Astrocyte (in vitro differentiated cells and primary cell): Measurements from ENCODE around the gene USP19. TPM values are rescaled to one million over a fixed set of nuclear protein-coding genes. Genes with fewer than 3 reads are reported as not detected.
A peak's percentile ranks its signal among the peaks of the same experiment; 100 is the strongest.

Source experiments
- DNase-seq: peaks from one replicate; pipeline ENCODE4 v3.0.0-alpha.2; 2010; ENCODE audit warnings: low read depth
- FAIRE-seq: peaks from 2 replicates; lab custom pipeline; 2011; peaks lifted over from hg19 to GRCh38; lab: Jason Lieb, UNC
- H2AFZ ChIP-seq: 2 replicates; pipeline ENCODE4 v1.6.0; 2012; ENCODE audit warnings: low read depth, low read length, inconsistent platforms
- H3K27ac ChIP-seq: 2 replicates; pipeline ENCODE4 v1.5.1; 2011; ENCODE audit warnings: low read depth, low read length, inconsistent platforms
- H3K27me3 ChIP-seq: 2 replicates; pipeline ENCODE4 v1.6.0; 2011; ENCODE audit warnings: low read length, inconsistent platforms; ENCODE audit not compliant: insufficient read depth
- H3K36me3 ChIP-seq: 2 replicates; pipeline ENCODE4 v1.5.1; 2011; ENCODE audit warnings: low read length, inconsistent platforms; ENCODE audit not compliant: insufficient read depth
- H3K4me1 ChIP-seq: 2 replicates; pipeline ENCODE4 v1.5.1; 2011; ENCODE audit warnings: low read length, inconsistent platforms; ENCODE audit not compliant: insufficient read depth
- H3K4me2 ChIP-seq: 2 replicates; pipeline ENCODE4 v1.6.0; 2012; ENCODE audit warnings: low read length, inconsistent platforms
- H3K4me3 ChIP-seq: 2 replicates; pipeline ENCODE4 v1.5.1; 2011; ENCODE audit warnings: low read depth, mild to moderate bottlenecking, low read length, inconsistent platforms; ENCODE audit not compliant: insufficient read depth
- H3K79me2 ChIP-seq: 2 replicates; pipeline ENCODE4 v1.6.0; 2012; ENCODE audit warnings: mild to moderate bottlenecking, low read length, inconsistent platforms; ENCODE audit not compliant: insufficient read depth
- H3K9ac ChIP-seq: 2 replicates; pipeline ENCODE4 v1.6.0; 2012; ENCODE audit warnings: mild to moderate bottlenecking, low read length, inconsistent platforms
- H3K9me3 ChIP-seq: 2 replicates; pipeline ENCODE4 v1.5.1; 2012; ENCODE audit warnings: low read depth, mild to moderate bottlenecking, low read length, inconsistent platforms; ENCODE audit not compliant: insufficient read depth
- H4K20me1 ChIP-seq: 2 replicates; pipeline ENCODE4 v1.6.0; 2012; ENCODE audit warnings: low read length, inconsistent platforms; ENCODE audit not compliant: insufficient read depth
- H3K27ac Mint-ChIP-seq: one replicate; pipeline ENCODE4 v1.8.0; 2021; ENCODE audit warnings: mild to moderate bottlenecking, mixed read lengths; ENCODE audit not compliant: unreplicated experiment
- H3K27me3 Mint-ChIP-seq: one replicate; pipeline ENCODE4 v1.8.0; 2021; ENCODE audit warnings: low read depth, mixed read lengths; ENCODE audit not compliant: unreplicated experiment
- H3K36me3 Mint-ChIP-seq: one replicate; pipeline ENCODE4 v1.8.0; 2021; ENCODE audit warnings: low read depth, mixed read lengths; ENCODE audit not compliant: unreplicated experiment
- H3K4me1 Mint-ChIP-seq: one replicate; pipeline ENCODE4 v1.8.0; 2021; ENCODE audit warnings: low read depth, mixed read lengths; ENCODE audit not compliant: unreplicated experiment
- H3K4me3 Mint-ChIP-seq: one replicate; pipeline ENCODE4 v1.8.0; 2021; ENCODE audit warnings: mild to moderate bottlenecking, moderate library complexity, mixed read lengths; ENCODE audit not compliant: unreplicated experiment
- H3K9me3 Mint-ChIP-seq: one replicate; pipeline ENCODE4 v1.8.0; 2021; ENCODE audit warnings: mild to moderate bottlenecking, mixed read lengths; ENCODE audit not compliant: unreplicated experiment
- EZH2 ChIP-seq: IDR thresholded peaks from 2 replicates; pipeline ENCODE4 v1.6.1; 2012; ENCODE audit warnings: mild to moderate bottlenecking, low read length, inconsistent platforms; ENCODE audit not compliant: insufficient read depth
- total RNA-seq: library from RNA; stranded (reverse); gene quantifications from 2 replicates; pipeline ENCODE4 v1.2.1, GENCODE V29; 2021
- TF ChIP-seq, protein P1 (sequence below): IDR thresholded peaks from 2 replicates; pipeline ENCODE4 v1.5.1; 2011; ENCODE audit warnings: low read depth, mild to moderate bottlenecking, inconsistent platforms, low read length, moderate library complexity; ENCODE audit not compliant: insufficient read depth

Gene USP19
- total RNA-seq, 1 donor from 2014 or later, result 28.7 TPM

- H3K4me3 Mint-ChIP-seq, result no peak overlapping the region
- no peak overlapping the region for H3K27ac Mint-ChIP-seq
- peaks cover 25% of the 10 kb centered on the region for H3K36me3 Mint-ChIP-seq
- no peak overlapping the region for H3K4me3 ChIP-seq
- H3K27ac ChIP-seq, result no peak overlapping the region
- no peaks in the 10 kb centered on the region for H3K9me3 ChIP-seq
- FAIRE-seq, result no peak
- peaks cover 39% of the 10 kb centered on the region for H3K36me3 ChIP-seq
- TF ChIP-seq EZH2, result no peak
- TF ChIP-seq, protein P1, sequence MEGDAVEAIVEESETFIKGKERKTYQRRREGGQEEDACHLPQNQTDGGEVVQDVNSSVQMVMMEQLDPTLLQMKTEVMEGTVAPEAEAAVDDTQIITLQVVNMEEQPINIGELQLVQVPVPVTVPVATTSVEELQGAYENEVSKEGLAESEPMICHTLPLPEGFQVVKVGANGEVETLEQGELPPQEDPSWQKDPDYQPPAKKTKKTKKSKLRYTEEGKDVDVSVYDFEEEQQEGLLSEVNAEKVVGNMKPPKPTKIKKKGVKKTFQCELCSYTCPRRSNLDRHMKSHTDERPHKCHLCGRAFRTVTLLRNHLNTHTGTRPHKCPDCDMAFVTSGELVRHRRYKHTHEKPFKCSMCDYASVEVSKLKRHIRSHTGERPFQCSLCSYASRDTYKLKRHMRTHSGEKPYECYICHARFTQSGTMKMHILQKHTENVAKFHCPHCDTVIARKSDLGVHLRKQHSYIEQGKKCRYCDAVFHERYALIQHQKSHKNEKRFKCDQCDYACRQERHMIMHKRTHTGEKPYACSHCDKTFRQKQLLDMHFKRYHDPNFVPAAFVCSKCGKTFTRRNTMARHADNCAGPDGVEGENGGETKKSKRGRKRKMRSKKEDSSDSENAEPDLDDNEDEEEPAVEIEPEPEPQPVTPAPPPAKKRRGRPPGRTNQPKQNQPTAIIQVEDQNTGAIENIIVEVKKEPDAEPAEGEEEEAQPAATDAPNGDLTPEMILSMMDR, result no peak
- H3K27me3 Mint-ChIP-seq, result no peaks in the 10 kb centered on the region
- no peak for DNase-seq
- H3K4me1 Mint-ChIP-seq, result peaks cover 13% of the 10 kb centered on the region
- peaks cover 13% of the 10 kb centered on the region for H3K4me1 ChIP-seq
- H3K4me2 ChIP-seq, result no peak overlapping the region
- H2AFZ ChIP-seq, result no peak overlapping the region
- peaks cover 6% of the 10 kb centered on the region for H4K20me1 ChIP-seq
- H3K9me3 Mint-ChIP-seq, result no peaks in the 10 kb centered on the region
- H3K27me3 ChIP-seq, result no peaks in the 10 kb centered on the region
- no peak overlapping the region for H3K9ac ChIP-seq
- peaks cover 34% of the 10 kb centered on the region for H3K79me2 ChIP-seq
Observed at GRCh38 chr3:49100046-49100615, 20.5 kb downstream of the USP19 start.

DNA sequence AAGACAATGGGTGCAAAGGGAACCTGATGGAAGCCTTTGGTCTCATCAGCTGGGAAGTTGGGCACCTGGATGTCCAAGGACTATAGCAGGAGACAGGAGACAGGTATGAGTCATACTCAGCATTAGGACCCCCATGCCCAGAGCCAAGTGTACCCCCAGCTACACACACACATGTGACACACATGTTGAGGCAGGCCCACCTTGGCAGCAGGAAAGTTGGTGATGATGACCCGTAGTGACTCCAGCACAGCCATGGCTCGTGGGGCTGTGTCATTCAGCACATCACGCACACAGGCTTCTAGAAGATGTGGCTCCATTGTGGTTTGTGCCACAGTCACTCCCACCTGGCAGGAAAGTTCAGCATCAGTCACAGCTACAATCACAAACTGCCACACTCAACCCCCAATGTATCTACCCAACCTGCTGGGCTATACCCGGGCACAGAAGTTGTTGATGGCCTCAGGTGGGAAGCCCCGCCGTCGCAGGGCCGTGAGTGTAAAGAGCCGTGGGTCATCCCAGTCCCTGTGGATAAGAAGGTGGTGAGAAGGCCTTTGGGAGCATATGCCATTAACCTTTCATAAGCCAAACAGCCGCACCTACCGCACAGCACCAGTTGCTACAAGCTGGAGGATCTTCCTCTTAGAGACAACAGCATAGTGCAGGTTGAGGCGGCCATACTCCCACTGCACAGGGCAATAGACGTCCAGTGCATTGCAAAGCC, 21.6 kb downstream of the USP19 start:
- FAIRE-seq (no peak), DNase-seq (no peak)
- H3K4me1 ChIP-seq, result peaks cover 18% of the 10 kb centered on the region
- H3K36me3 ChIP-seq, result peaks cover 39% of the 10 kb centered on the region
- peaks cover 15% of the 10 kb centered on the region for H3K4me1 Mint-ChIP-seq
- H2AFZ ChIP-seq, result no peak overlapping the region
- H3K9me3 Mint-ChIP-seq, result no peaks in the 10 kb centered on the region
- H3K9ac ChIP-seq, result no peak overlapping the region
- H3K4me3 ChIP-seq, result no peak overlapping the region
- H3K4me2 ChIP-seq, result no peak overlapping the region
- H3K27ac Mint-ChIP-seq, result no peak overlapping the region
- no peaks in the 10 kb centered on the region for H3K27me3 ChIP-seq
- peaks cover 6% of the 10 kb centered on the region for H4K20me1 ChIP-seq
- peaks cover 25% of the 10 kb centered on the region for H3K36me3 Mint-ChIP-seq
- H3K79me2 ChIP-seq, result peaks cover 29% of the 10 kb centered on the region
- H3K9me3 ChIP-seq, result no peaks in the 10 kb centered on the region
- H3K4me3 Mint-ChIP-seq, result no peak overlapping the region
- TF ChIP-seq EZH2, result no peak
- TF ChIP-seq, protein P1, result no peak
- H3K27ac ChIP-seq, result no peak overlapping the region
- H3K27me3 Mint-ChIP-seq, result no peaks in the 10 kb centered on the region

- H3K4me3 Mint-ChIP-seq, result no peak overlapping the region
- peak; percentile 25 for DNase-seq
Observed at GRCh38 chr3:49098429-49098828, 22.2 kb downstream of the USP19 start.

More at GRCh38 chr3:49098429-49098828, 22.2 kb downstream of the USP19 start:
- Histone ChIP-seq H3K27me3 (no peaks in the 10 kb centered on the region), H3K4me2 (no peak overlapping the region), H3K27ac (no peak overlapping the region), H4K20me1 (peaks cover 6% of the 10 kb centered on the region), H3K9me3 (no peaks in the 10 kb centered on the region), H3K79me2 (peaks cover 23% of the 10 kb centered on the region), H3K36me3 (peaks cover 39% of the 10 kb centered on the region), H3K4me3 (no peak overlapping the region), H3K4me1 (peaks cover 11% of the 10 kb centered on the region), H3K9ac (no peak overlapping the region), H2AFZ (no peak overlapping the region)
- H3K9me3 Mint-ChIP-seq, result no peaks in the 10 kb centered on the region
- FAIRE-seq, result no peak
- TF ChIP-seq EZH2, result no peak
- TF ChIP-seq, protein P1, result no peak
- peaks cover 24% of the 10 kb centered on the region for H3K36me3 Mint-ChIP-seq
- H3K4me1 Mint-ChIP-seq, result peaks cover 12% of the 10 kb centered on the region
- no peak overlapping the region for H3K27ac Mint-ChIP-seq
- no peaks in the 10 kb centered on the region for H3K27me3 Mint-ChIP-seq
